Measurements from ENCODE around the gene PRPF8.
A peak's percentile ranks its signal among the peaks of the same experiment; 100 is the strongest.

Gene PRPF8

DNA sequence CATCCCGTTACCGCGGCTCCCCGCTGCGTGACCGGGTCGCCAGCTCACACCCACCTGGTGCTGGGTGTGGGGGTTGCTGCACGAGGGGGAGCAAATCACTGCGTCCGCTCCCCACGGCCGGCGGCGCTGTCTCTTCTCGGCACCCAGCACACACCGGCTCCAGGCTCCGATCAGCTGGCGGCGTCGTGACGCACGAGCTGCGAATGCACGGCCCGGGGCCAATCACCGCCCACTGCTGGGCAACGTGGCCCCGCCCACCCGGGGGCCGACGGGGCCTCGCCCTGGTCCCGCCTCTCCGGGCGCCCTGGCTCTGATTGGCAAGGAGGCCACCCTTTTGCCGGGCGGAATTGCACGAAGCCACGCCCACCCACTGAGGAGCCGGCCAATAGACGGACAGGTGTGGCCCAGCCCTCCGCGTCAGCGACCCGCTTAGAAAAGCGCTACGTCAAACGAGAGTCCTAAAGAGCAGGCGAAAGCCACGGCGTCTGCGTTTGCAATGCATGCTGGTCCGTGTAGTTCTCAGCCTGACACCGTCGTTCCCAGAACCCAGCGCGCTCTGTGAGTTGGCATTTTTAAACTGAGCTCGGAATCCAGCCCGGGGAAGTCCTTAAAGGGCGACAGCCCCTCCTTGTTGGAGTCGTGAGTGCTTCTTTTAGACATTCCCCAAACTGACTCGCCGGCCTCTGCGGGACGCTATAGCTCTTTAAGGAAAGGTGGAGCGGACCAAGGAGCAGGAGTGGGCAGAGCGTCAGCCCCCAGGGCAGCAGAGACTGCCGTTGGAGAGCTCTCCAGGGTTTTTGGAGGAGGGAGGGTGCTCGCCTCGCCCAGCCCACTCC, 31.6 kb upstream of the PRPF8 start:
- Histone ChIP-seq H3K27ac (ENCODE audit: insufficient read depth, low read length, poor library complexity, severe bottlenecking) (peak overlapping the region; percentile 87), H3K27me3 (replicated peaks; ENCODE audit: control insufficient read depth, insufficient read depth, low read length, poor library complexity, severe bottlenecking) (no peaks in the 10 kb centered on the region), H3K9me3 (ENCODE audit: control insufficient read depth, low read length) (no peaks in the 10 kb centered on the region), H3K4me1 (ENCODE audit: control insufficient read depth, insufficient read depth, low read length, poor library complexity, severe bottlenecking) (peaks cover 32% of the 10 kb centered on the region), H3K36me3 (ENCODE audit: control insufficient read depth, insufficient read depth, low read length) (no peaks in the 10 kb centered on the region), H3K4me3 (ENCODE audit: insufficient read depth, low read depth, low read length, poor library complexity, severe bottlenecking) (peak overlapping the region; percentile 97)
- DNase-seq = peak; percentile 100

DNA sequence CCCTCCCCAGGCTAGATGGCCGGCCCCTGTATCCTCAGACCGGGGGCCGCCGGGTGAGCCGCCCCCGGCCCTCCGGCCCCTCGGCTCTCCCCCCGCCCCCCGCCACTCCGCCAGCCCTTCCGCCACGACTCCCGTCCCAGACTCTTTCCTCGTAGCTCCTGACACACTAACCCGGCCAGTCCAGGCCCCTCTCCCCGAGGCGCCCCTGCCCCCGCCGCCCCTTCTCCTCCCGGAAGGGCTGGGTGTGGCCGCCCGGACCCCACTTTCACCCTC, 31.1 kb upstream of the PRPF8 start:
- H3K4me3 ChIP-seq (ENCODE audit: insufficient read depth, low read depth, low read length, poor library complexity, severe bottlenecking) = peak overlapping the region; percentile 97
- H3K4me1 ChIP-seq (ENCODE audit: control insufficient read depth, insufficient read depth, low read length, poor library complexity, severe bottlenecking) = peaks cover 34% of the 10 kb centered on the region
- no peaks in the 10 kb centered on the region for H3K36me3 ChIP-seq (ENCODE audit: control insufficient read depth, insufficient read depth, low read length)
- peak overlapping the region; percentile 71 for H3K27ac ChIP-seq (ENCODE audit: insufficient read depth, low read length, poor library complexity, severe bottlenecking)
- no peak for DNase-seq
- no peaks in the 10 kb centered on the region for H3K9me3 ChIP-seq (ENCODE audit: control insufficient read depth, low read length)
- no peaks in the 10 kb centered on the region for H3K27me3 ChIP-seq (replicated peaks; ENCODE audit: control insufficient read depth, insufficient read depth, low read length, poor library complexity, severe bottlenecking)

DNA sequence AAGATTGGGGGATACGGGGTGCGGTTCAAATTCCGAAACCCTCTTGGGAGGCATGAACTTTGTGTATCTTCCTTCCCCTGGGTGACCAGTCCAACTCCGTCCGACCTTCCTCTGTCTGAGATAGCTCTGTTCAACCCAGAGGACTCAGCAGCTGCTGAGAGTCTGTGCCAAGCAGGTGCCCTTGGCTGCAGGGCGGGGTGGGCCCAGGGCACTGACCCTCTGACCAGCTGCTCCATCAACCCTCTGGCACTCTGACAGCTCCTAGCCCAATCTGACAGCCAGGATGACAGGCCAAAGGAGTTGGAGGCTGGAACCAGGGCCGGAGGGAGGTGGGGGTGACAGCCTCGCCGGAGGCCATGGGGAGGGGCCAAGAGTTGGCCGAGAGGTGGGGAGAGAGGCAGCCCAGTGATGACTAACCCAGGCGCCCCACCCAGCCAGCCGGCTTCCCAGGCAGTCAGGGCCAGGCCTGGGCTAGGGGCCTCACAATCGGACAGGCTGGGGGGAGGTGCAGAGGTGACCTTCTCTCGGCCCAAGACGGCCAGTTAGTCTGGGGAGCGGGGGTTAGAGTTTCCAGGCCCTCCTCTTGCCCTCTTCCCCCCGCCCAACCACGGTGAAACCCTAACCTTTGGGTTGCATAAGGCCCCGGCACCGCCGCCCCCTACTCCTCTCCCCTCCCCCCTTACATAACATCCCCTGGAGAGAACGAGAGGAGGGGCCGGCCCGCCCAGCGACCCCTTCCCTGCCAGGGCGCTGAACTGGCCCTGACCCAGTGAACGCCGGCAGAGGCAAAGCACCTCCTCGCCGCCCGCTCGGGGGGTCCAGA, 30.5 kb upstream of the PRPF8 start:
- Histone ChIP-seq H3K36me3 (ENCODE audit: control insufficient read depth, insufficient read depth, low read length) (no peaks in the 10 kb centered on the region), H3K4me1 (ENCODE audit: control insufficient read depth, insufficient read depth, low read length, poor library complexity, severe bottlenecking) (peaks cover 37% of the 10 kb centered on the region), H3K27me3 (replicated peaks; ENCODE audit: control insufficient read depth, insufficient read depth, low read length, poor library complexity, severe bottlenecking) (no peaks in the 10 kb centered on the region), H3K27ac (ENCODE audit: insufficient read depth, low read length, poor library complexity, severe bottlenecking) (peak overlapping the region; percentile 71), H3K4me3 (ENCODE audit: insufficient read depth, low read depth, low read length, poor library complexity, severe bottlenecking) (peak overlapping the region; percentile 97), H3K9me3 (ENCODE audit: control insufficient read depth, low read length) (no peaks in the 10 kb centered on the region)
- peak in 1 of 3 donors; percentile 41 for DNase-seq

GRCh38 chr17:1714427-1714979, 29.8 kb upstream of the PRPF8 start:
- Histone ChIP-seq H3K9me3 (ENCODE audit: control insufficient read depth, low read length) (no peaks in the 10 kb centered on the region), H3K4me1 (ENCODE audit: control insufficient read depth, insufficient read depth, low read length, poor library complexity, severe bottlenecking) (peaks cover 37% of the 10 kb centered on the region), H3K27ac (ENCODE audit: insufficient read depth, low read length, poor library complexity, severe bottlenecking) (no peak overlapping the region), H3K36me3 (ENCODE audit: control insufficient read depth, insufficient read depth, low read length) (no peaks in the 10 kb centered on the region), H3K4me3 (ENCODE audit: insufficient read depth, low read depth, low read length, poor library complexity, severe bottlenecking) (no peak overlapping the region), H3K27me3 (replicated peaks; ENCODE audit: control insufficient read depth, insufficient read depth, low read length, poor library complexity, severe bottlenecking) (no peaks in the 10 kb centered on the region)
- DNase-seq = no peak

DNA sequence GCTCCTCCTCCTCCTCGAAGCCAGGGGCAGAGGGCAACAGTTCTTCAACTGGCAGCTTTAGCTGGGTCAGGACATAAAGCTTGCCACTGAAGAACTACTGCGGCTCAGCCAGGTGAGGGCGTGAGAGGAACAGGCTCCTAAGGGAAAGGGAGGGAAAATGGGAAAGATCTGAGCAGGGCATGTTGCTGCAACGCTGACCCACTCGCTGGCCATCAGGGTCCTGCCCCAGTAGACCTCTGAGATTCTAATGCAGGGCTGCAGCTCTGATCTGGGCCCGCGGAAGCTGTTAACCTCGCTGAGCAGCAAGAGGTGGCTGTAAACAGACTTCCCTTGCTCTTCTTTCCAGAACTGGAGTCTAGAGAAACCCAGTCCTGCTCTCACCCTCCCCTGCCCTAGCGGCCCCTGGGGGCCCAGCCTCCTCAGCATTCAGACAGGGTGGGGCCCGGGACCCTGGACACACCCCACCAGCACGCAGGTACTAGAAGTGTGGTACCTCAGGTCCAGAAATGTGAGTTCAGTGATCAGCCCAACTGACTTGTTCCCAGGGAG, 29.3 kb upstream of the PRPF8 start:
- no peak overlapping the region for H3K4me3 ChIP-seq (ENCODE audit: insufficient read depth, low read depth, low read length, poor library complexity, severe bottlenecking)
- no peaks in the 10 kb centered on the region for H3K36me3 ChIP-seq (ENCODE audit: control insufficient read depth, insufficient read depth, low read length)
- no peak for DNase-seq
- peaks cover 37% of the 10 kb centered on the region for H3K4me1 ChIP-seq (ENCODE audit: control insufficient read depth, insufficient read depth, low read length, poor library complexity, severe bottlenecking)
- no peaks in the 10 kb centered on the region for H3K9me3 ChIP-seq (ENCODE audit: control insufficient read depth, low read length)
- no peaks in the 10 kb centered on the region for H3K27me3 ChIP-seq (replicated peaks; ENCODE audit: control insufficient read depth, insufficient read depth, low read length, poor library complexity, severe bottlenecking)
- no peak overlapping the region for H3K27ac ChIP-seq (ENCODE audit: insufficient read depth, low read length, poor library complexity, severe bottlenecking)

- H3K27me3 ChIP-seq (replicated peaks; ENCODE audit: control insufficient read depth, insufficient read depth, low read length, poor library complexity, severe bottlenecking) = no peaks in the 10 kb centered on the region
- no peak overlapping the region for H3K4me3 ChIP-seq (ENCODE audit: insufficient read depth, low read depth, low read length, poor library complexity, severe bottlenecking)
- no peak overlapping the region for H3K27ac ChIP-seq (ENCODE audit: insufficient read depth, low read length, poor library complexity, severe bottlenecking)
- DNase-seq = no peak
- peaks cover 37% of the 10 kb centered on the region for H3K4me1 ChIP-seq (ENCODE audit: control insufficient read depth, insufficient read depth, low read length, poor library complexity, severe bottlenecking)
- H3K36me3 ChIP-seq (ENCODE audit: control insufficient read depth, insufficient read depth, low read length) = no peaks in the 10 kb centered on the region
- H3K9me3 ChIP-seq (ENCODE audit: control insufficient read depth, low read length) = no peaks in the 10 kb centered on the region
These were observed 28.7 kb upstream of the PRPF8 start for GRCh38 chr17:1713160-1713877.

- Histone ChIP-seq H3K27ac (ENCODE audit: insufficient read depth, low read length, poor library complexity, severe bottlenecking) (no peak overlapping the region), H3K4me1 (ENCODE audit: control insufficient read depth, insufficient read depth, low read length, poor library complexity, severe bottlenecking) (peaks cover 33% of the 10 kb centered on the region), H3K4me3 (ENCODE audit: insufficient read depth, low read depth, low read length, poor library complexity, severe bottlenecking) (no peak overlapping the region), H3K27me3 (replicated peaks; ENCODE audit: control insufficient read depth, insufficient read depth, low read length, poor library complexity, severe bottlenecking) (no peaks in the 10 kb centered on the region), H3K36me3 (ENCODE audit: control insufficient read depth, insufficient read depth, low read length) (no peaks in the 10 kb centered on the region), H3K9me3 (ENCODE audit: control insufficient read depth, low read length) (no peaks in the 10 kb centered on the region)
- no peak for DNase-seq
These were observed 27.6 kb upstream of the PRPF8 start for GRCh38 chr17:1712271-1712670.

- Histone ChIP-seq H3K36me3 (ENCODE audit: control insufficient read depth, insufficient read depth, low read length) (no peaks in the 10 kb centered on the region), H3K4me1 (ENCODE audit: control insufficient read depth, insufficient read depth, low read length, poor library complexity, severe bottlenecking) (peaks cover 30% of the 10 kb centered on the region), H3K9me3 (ENCODE audit: control insufficient read depth, low read length) (no peaks in the 10 kb centered on the region), H3K4me3 (ENCODE audit: insufficient read depth, low read depth, low read length, poor library complexity, severe bottlenecking) (no peak overlapping the region), H3K27me3 (replicated peaks; ENCODE audit: control insufficient read depth, insufficient read depth, low read length, poor library complexity, severe bottlenecking) (no peaks in the 10 kb centered on the region), H3K27ac (ENCODE audit: insufficient read depth, low read length, poor library complexity, severe bottlenecking) (no peak overlapping the region)
- no peak for DNase-seq
These were observed 27.1 kb upstream of the PRPF8 start for GRCh38 chr17:1711804-1712203.

GRCh38 chr17:1710807-1711553, 26.3 kb upstream of the PRPF8 start:
- DNase-seq = no peak
- Histone ChIP-seq H3K36me3 (ENCODE audit: control insufficient read depth, insufficient read depth, low read length) (no peaks in the 10 kb centered on the region), H3K27me3 (replicated peaks; ENCODE audit: control insufficient read depth, insufficient read depth, low read length, poor library complexity, severe bottlenecking) (no peaks in the 10 kb centered on the region), H3K4me3 (ENCODE audit: insufficient read depth, low read depth, low read length, poor library complexity, severe bottlenecking) (peak overlapping the region; percentile 74), H3K4me1 (ENCODE audit: control insufficient read depth, insufficient read depth, low read length, poor library complexity, severe bottlenecking) (peaks cover 27% of the 10 kb centered on the region), H3K9me3 (ENCODE audit: control insufficient read depth, low read length) (no peaks in the 10 kb centered on the region), H3K27ac (ENCODE audit: insufficient read depth, low read length, poor library complexity, severe bottlenecking) (no peak overlapping the region)

Measured in effector memory CD4-positive, alpha-beta T cell (primary cell).